Measurements from ENCODE around the gene HOMER3. TPM values are rescaled to one million over a fixed set of nuclear protein-coding genes. Genes with fewer than 3 reads are reported as not detected.

HOMER3 gene
- total and polyA plus RNA-seq, 2 donors (not counting 3 experiments of a cell fraction or from before 2014, with no cell fraction given): 139 to 184 TPM

DNA sequence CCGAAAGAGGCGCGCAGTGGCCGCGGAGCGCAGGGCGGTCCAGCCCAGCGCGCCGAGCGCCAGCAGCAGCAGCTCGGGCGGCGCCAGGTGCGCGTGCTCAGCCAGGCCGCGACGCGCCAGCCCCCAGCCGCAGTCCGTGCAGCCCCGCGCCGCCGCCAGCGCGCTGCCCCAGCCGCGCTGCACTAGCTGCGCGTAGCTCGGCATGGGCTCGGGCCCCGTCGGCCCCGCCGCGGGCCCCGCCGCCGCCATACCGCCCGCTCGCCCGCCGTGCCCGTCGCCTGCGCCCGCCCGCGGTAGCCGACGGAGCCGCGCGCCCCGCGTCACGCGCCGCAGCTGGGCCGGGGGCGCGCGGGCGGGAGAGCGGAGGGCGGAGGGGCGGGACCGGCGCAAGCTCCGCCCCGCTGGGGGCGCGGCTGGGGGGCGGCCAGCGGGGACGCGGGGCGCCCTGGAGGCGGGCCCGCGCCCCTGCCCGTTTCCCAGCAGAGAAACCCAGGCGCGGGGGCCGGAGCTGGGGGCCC lies 45.1 kb downstream of the HOMER3 start, which contains the start of gene CERS1:
TSS of gene CERS1 (minus strand) at position 335 of the 518 bp plus-strand sequence. CDS start at position 249, 86 bp downstream.
- Histone ChIP-seq H4K20me1 (replicated peaks; ENCODE audit: control insufficient read depth, extremely low read depth, insufficient read depth, low read length) (no peaks in the 10 kb centered on the region), H3K4me1 (ENCODE audit: control insufficient read depth, extremely low read depth, insufficient read depth, low read length) (no peaks in the 10 kb centered on the region), H3K4me3 (replicated peaks in 1 of 3; ENCODE audit: insufficient read depth in 1 of 3, low read depth in 1 of 3, low read length in 3 of 3) (peak within 1 kb of the TSS; percentile 35 to 54 (median 41)), H3K27ac (ENCODE audit: insufficient read depth, low read depth, low read length) (no peak within 1 kb of the TSS), H3K9me3 (replicated peaks; ENCODE audit: control insufficient read depth, insufficient read depth, low read length) (no peaks in the 10 kb centered on the region), H3K79me2 (ENCODE audit: control insufficient read depth, insufficient read depth, low read length) (no peaks in the 10 kb centered on the region), H3K9ac (replicated peaks; ENCODE audit: extremely low read depth, insufficient read depth, low read length) (no peak within 1 kb of the TSS), H3K9me1 (replicated peaks; ENCODE audit: control insufficient read depth, extremely low read depth, insufficient read depth, low read length) (no peaks in the 10 kb centered on the region), H2AFZ (ENCODE audit: low read depth, low read length) (peak within 1 kb of the TSS; percentile 81), H3K27me3 (ENCODE audit: control insufficient read depth in 2 of 2, insufficient read depth in 2 of 2, low read length in 2 of 2) (peaks cover 0 to 2% of the 10 kb centered on the region in 2 experiments), H3K4me2 (ENCODE audit: insufficient read depth, low read length) (peak within 1 kb of the TSS; percentile 69), H3K36me3 (ENCODE audit: control insufficient read depth in 2 of 2, extremely low read depth in 1 of 2, insufficient read depth in 2 of 2, low read length in 2 of 2) (peaks cover 0 to 11% of the 10 kb centered on the region in 2 experiments)
- no peak for TF ChIP-seq POLR2AphosphoS5 (IDR thresholded peaks at IDR 0.05; ENCODE audit: insufficient read depth, low read depth, low read length)
- TF ChIP-seq JUN (IDR thresholded peaks at IDR 0.05; ENCODE audit: borderline replicate concordance, insufficient read depth, insufficient read length, low read depth): no peak
- no peak for TF ChIP-seq GATA2 (IDR thresholded peaks at IDR 0.05; ENCODE audit: insufficient read depth, insufficient read length, low read depth, low read length)
- no peak for TF ChIP-seq MYC (IDR thresholded peaks at IDR 0.05; ENCODE audit: low read depth, low read length)
- no peak for TF ChIP-seq POLR2A (IDR thresholded peaks at IDR 0.05; ENCODE audit: low read depth, low read length)
- no peak for TF ChIP-seq EZH2 (IDR thresholded peaks at IDR 0.05; ENCODE audit: borderline replicate concordance, low read depth, low read length, severe bottlenecking)
- ChIA-PET CTCF (interaction anchor here (1.1 to 2.8 kb wide), 6 partner anchors 20 to 126 kb away, joined by 3 to 33 read pairs (median 5); partner anchors contain the start of genes COPE and DDX49), POLR2A (no interaction called here)
- DNase-seq (ENCODE audit: low read depth, low spot score): no peak
- intact Hi-C loops (cut with micrococcal nuclease) (loop anchor here (1.0 to 5.0 kb wide), 3 partner anchors 23 to 90 kb away; partner anchors contain the start of genes COPE and DDX49), dilution Hi-C loops (cut with MboI; ENCODE audit: extremely low pct_ligation_motif_present, low sequenced_read_pairs) (no loop called here)
- FAIRE-seq: no peak
- no TSS peak for BruUV-seq (replicated peaks)

Data from endothelial cell of umbilical vein (primary cell).